ENCODE measurements around the gene TIMM44.
"Not testable (repeated sequence)": the region's sequence is repeated elsewhere in the genome, so short reads cannot be mapped to it uniquely, and the experiment has no call there.

Gene TIMM44

GRCh38 chr19:7924241-7924640 is 19.2 kb downstream of the TIMM44 start:
- peak; percentile 32 for DNase-seq

- no peak for DNase-seq
Observed at GRCh38 chr19:7923295-7924191, 19.9 kb downstream of the TIMM44 start.

- no peak for DNase-seq
Observed at GRCh38 chr19:7922836-7923195, 20.6 kb downstream of the TIMM44 start.

- no peak for DNase-seq
Observed at GRCh38 chr19:7921967-7922835, 21.3 kb downstream of the TIMM44 start.

- no peak for DNase-seq
Observed at GRCh38 chr19:7921302-7921966, 22.0 kb downstream of the TIMM44 start.

- peak; percentile 100 for DNase-seq
Observed at GRCh38 chr19:7920519-7921301, 22.8 kb downstream of the TIMM44 start.

- peak; percentile 97 for DNase-seq
Observed at GRCh38 chr19:7919610-7920518, 23.6 kb downstream of the TIMM44 start, which contains the start of gene SNAPC2. TSS of gene SNAPC2 (plus strand) at chr19:7920338. CDS start at chr19:7920367, 29 bp downstream.

GRCh38 chr19:7918615-7919421 is 24.6 kb downstream of the TIMM44 start:
- DNase-seq: no peak

GRCh38 chr19:7918062-7918614 is 25.3 kb downstream of the TIMM44 start:
- not testable (repeated sequence) for DNase-seq

GRCh38 chr19:7917267-7918061 is 26.0 kb downstream of the TIMM44 start:
- DNase-seq: peak; percentile 83

GRCh38 chr19:7916955-7917266 is 26.6 kb downstream of the TIMM44 start:
- no peak for DNase-seq

- peak; percentile 57 for DNase-seq
Observed at GRCh38 chr19:7916103-7916954, 27.1 kb downstream of the TIMM44 start.

- no peak for DNase-seq
Observed at GRCh38 chr19:7915250-7916102, 28.0 kb downstream of the TIMM44 start.

- DNase-seq: no peak
Observed at GRCh38 chr19:7914598-7915045, 28.8 kb downstream of the TIMM44 start, which contains the start of gene TGFBR3L. TSS of gene TGFBR3L (plus strand) at chr19:7914830.

GRCh38 chr19:7914099-7914498 is 29.4 kb downstream of the TIMM44 start:
- no peak for DNase-seq

- DNase-seq: no peak
Observed at GRCh38 chr19:7913652-7914051, 29.8 kb downstream of the TIMM44 start.

Measured in hematopoietic multipotent progenitor cell treated with erythropoietin and hydrocortisone succinate and interleukin-3 and kit ligand, for 6 days (in vitro differentiated cells).